Ureter (tissue), 1 donor: ENCODE results near the gene ZFYVE28. TPM values are rescaled to one million over a fixed set of nuclear protein-coding genes. Genes with fewer than 3 reads are reported as not detected.
A peak's percentile ranks its signal among the peaks of the same experiment; 100 is the strongest.

ENCODE experiments used
- DNase-seq: peaks from one replicate; pipeline ENCODE4 v3.0.0-alpha.2; 2020; ENCODE audit warnings: low spot score
- total RNA-seq: library from RNA; stranded (reverse); gene quantifications from one replicate; pipeline ENCODE4 v1.2.4, GENCODE V29; 2023
- donor health status: DM: yes; HTN: yes; CAD: no.

The ZFYVE28 gene
- total RNA-seq, 1 donor from 2014 or later: 19.8 TPM

GRCh38 chr4:2273221-2273620 lies 145.2 kb downstream of the ZFYVE28 start:
- DNase-seq: no peak

- no peak for DNase-seq
These were observed 145.7 kb downstream of the ZFYVE28 start for GRCh38 chr4:2272828-2273120.

GRCh38 chr4:2272026-2272827 lies 146.2 kb downstream of the ZFYVE28 start:
- no peak for DNase-seq

- no peak for DNase-seq
These were observed 147.0 kb downstream of the ZFYVE28 start for GRCh38 chr4:2271279-2272025.

GRCh38 chr4:2270341-2271165 lies 147.9 kb downstream of the ZFYVE28 start:
- DNase-seq: no peak

GRCh38 chr4:2269618-2270163 lies 148.8 kb downstream of the ZFYVE28 start:
- no peak for DNase-seq

- no peak for DNase-seq
These were observed 149.3 kb downstream of the ZFYVE28 start for GRCh38 chr4:2269206-2269531.

GRCh38 chr4:2268357-2269205 lies 149.9 kb downstream of the ZFYVE28 start:
- no peak for DNase-seq

GRCh38 chr4:2267841-2268240 lies 150.6 kb downstream of the ZFYVE28 start:
- no peak for DNase-seq

GRCh38 chr4:2267320-2267811 lies 151.1 kb downstream of the ZFYVE28 start:
- DNase-seq: no peak

GRCh38 chr4:2266821-2267220 lies 151.6 kb downstream of the ZFYVE28 start:
- DNase-seq: no peak

- DNase-seq: peak; percentile 81
These were observed 152.3 kb downstream of the ZFYVE28 start for GRCh38 chr4:2266181-2266580.

- DNase-seq: no peak
These were observed 153.0 kb downstream of the ZFYVE28 start for GRCh38 chr4:2265113-2266110.

GRCh38 chr4:2264481-2265041 lies 153.9 kb downstream of the ZFYVE28 start:
- no peak for DNase-seq

- DNase-seq: no peak
These were observed 154.5 kb downstream of the ZFYVE28 start for GRCh38 chr4:2263926-2264321.

- no peak for DNase-seq
These were observed 155.5 kb downstream of the ZFYVE28 start for GRCh38 chr4:2262944-2263250.

GRCh38 chr4:2262145-2262943 lies 156.1 kb downstream of the ZFYVE28 start:
- peak; percentile 99 for DNase-seq

GRCh38 chr4:2261853-2262144 lies 156.6 kb downstream of the ZFYVE28 start, which contains the start of gene MXD4:
Gene MXD4 (minus strand): TSS chr4:2262109. CDS start chr4:2261980, 129 bp downstream.
- no peak for DNase-seq
